LNCAP (cell line): ENCODE data around the gene UCN.

Experiments
- CTCF ChIP-seq: fragments of 450-650 bp; IDR thresholded peaks from 2 replicates; pipeline ENCODE4 v1.5.1; 2017; ENCODE audit warnings: mild to moderate bottlenecking

Gene UCN

GRCh38 chr2:27275211-27276150 lies 32.8 kb downstream of the UCN start, which contains the start of gene DNAJC5G:
Gene DNAJC5G, plus strand, starts transcription at chr2:27275433. Its CDS starts 1,296 bp downstream, at chr2:27276729.
- no peak for TF ChIP-seq CTCF

- no peak for TF ChIP-seq CTCF
Measured at GRCh38 chr2:27271631-27272340, 36.5 kb downstream of the UCN start.

GRCh38 chr2:27270670-27271069 lies 37.6 kb downstream of the UCN start:
- no peak for TF ChIP-seq CTCF

- TF ChIP-seq CTCF = no peak
Measured at GRCh38 chr2:27270131-27270530, 38.1 kb downstream of the UCN start.

- TF ChIP-seq CTCF = no peak
Measured at GRCh38 chr2:27265536-27265870, 42.7 kb downstream of the UCN start.

- no peak for TF ChIP-seq CTCF
Measured at GRCh38 chr2:27264753-27265535, 43.3 kb downstream of the UCN start.

GRCh38 chr2:27264253-27264752 lies 43.9 kb downstream of the UCN start:
- no peak for TF ChIP-seq CTCF
